Cardiac muscle cell (in vitro differentiated cells and primary cell): Measurements from ENCODE around the gene ENPP7. TPM values are rescaled to one million over a fixed set of nuclear protein-coding genes. Genes with fewer than 3 reads are reported as not detected.

Experiments used
- DNase-seq, 2 donors: peaks; one replicate each; pipeline versions ENCODE4 v3.0.0 to v3.0.0-alpha.2; 2010 to 2017; ENCODE audit warnings: low read depth in 1 of 2, low spot score in 1 of 2
- H3K27ac ChIP-seq: fragments of 200-600 bp; sonication (generic); 2 replicates; pipeline ENCODE4 v1.5.1; 2016
- H3K27me3 ChIP-seq: fragments of 200-600 bp; sonication (generic); 2 replicates; pipeline ENCODE4 v1.6.0; 2016; ENCODE audit warnings: control low read depth
- H3K36me3 ChIP-seq: fragments of 200-600 bp; sonication (generic); 2 replicates; pipeline ENCODE4 v1.5.1; 2016; ENCODE audit warnings: control low read depth
- H3K4me1 ChIP-seq: fragments of 200-600 bp; sonication (generic); 2 replicates; pipeline ENCODE4 v1.8.1; 2017; ENCODE audit warnings: low read depth, mild to moderate bottlenecking, mixed run types
- H3K4me3 ChIP-seq: fragments of 200-600 bp; sonication (generic); 2 replicates; pipeline ENCODE4 v1.5.1; 2016; ENCODE audit warnings: mild to moderate bottlenecking
- H3K9me3 ChIP-seq: fragments of 200-600 bp; sonication (generic); 2 replicates; pipeline ENCODE4 v1.5.1; 2017; ENCODE audit warnings: low read depth, mild to moderate bottlenecking, control low read depth
- polyA plus RNA-seq: library from polyadenylated mRNA; unstranded; fragments of >200 nt; fragmentation: Nextera tagmentation; extraction: Ambion mirVana; gene quantifications from 2 replicates; pipeline ENCODE4 v1.2.1, GENCODE V29; 2016
- total RNA-seq: library from RNA; depleted of rRNA; stranded (reverse); fragments of >200 nt; gene quantifications from 2 replicates; pipeline ENCODE4 v1.2.3, GENCODE V29; 2016
- TF ChIP-seq, protein P1 (sequence below): IDR thresholded peaks from 2 replicates; pipeline ENCODE4 v1.5.1; 2012; ENCODE audit warnings: low read depth, mild to moderate bottlenecking, low read length

ENPP7 gene
- total and polyA plus RNA-seq, 2 experiments from 2014 or later: not detected

DNA sequence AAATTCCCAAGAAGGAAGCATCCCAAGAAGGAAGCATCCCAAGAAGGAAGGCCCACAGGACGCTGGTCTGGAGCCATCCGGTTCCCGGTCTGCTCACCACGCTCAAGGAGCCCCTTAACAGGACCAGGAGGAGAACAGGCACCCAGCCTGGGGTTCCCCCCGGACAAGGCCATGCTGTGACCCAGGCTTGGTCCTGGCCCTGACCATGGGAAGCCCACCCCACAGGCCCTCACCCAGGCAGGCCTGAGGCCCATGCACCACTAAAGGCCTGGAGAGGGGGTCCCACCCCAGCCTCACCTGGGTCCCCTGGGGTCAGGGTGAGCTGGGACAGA, 340 bp upstream of the ENPP7 start:
- no peaks in the 10 kb centered on the region for H3K27me3 ChIP-seq
- H3K4me1 ChIP-seq: no peaks in the 10 kb centered on the region
- H3K4me3 ChIP-seq: no peak overlapping the region
- DNase-seq: no peak
- H3K36me3 ChIP-seq: no peaks in the 10 kb centered on the region
- TF ChIP-seq, protein P1, sequence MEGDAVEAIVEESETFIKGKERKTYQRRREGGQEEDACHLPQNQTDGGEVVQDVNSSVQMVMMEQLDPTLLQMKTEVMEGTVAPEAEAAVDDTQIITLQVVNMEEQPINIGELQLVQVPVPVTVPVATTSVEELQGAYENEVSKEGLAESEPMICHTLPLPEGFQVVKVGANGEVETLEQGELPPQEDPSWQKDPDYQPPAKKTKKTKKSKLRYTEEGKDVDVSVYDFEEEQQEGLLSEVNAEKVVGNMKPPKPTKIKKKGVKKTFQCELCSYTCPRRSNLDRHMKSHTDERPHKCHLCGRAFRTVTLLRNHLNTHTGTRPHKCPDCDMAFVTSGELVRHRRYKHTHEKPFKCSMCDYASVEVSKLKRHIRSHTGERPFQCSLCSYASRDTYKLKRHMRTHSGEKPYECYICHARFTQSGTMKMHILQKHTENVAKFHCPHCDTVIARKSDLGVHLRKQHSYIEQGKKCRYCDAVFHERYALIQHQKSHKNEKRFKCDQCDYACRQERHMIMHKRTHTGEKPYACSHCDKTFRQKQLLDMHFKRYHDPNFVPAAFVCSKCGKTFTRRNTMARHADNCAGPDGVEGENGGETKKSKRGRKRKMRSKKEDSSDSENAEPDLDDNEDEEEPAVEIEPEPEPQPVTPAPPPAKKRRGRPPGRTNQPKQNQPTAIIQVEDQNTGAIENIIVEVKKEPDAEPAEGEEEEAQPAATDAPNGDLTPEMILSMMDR: no peak
- no peaks in the 10 kb centered on the region for H3K9me3 ChIP-seq
- no peak overlapping the region for H3K27ac ChIP-seq

DNA sequence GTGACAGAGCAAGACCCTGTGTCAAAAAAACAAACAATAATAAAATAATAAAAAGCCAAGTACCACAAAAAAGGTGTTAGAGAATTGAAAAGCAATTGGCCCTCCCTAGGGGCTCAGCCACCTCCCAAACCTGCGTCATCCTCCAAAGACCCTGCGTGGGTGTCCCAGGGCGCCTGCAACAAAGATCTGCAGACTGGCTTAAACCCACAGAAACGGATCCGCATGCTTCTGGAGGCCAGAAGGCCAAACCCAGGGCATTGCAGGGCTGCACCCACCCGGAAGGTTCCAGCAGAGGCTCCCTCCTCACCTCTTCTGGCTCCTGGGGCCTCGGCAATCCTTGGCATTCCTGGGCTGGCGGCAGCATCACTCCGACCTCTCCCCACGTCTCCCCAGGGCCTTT, 1.5 kb downstream of the ENPP7 start:
- Histone ChIP-seq H3K36me3 (no peaks in the 10 kb centered on the region), H3K4me3 (no peak overlapping the region), H3K4me1 (no peaks in the 10 kb centered on the region), H3K27me3 (no peaks in the 10 kb centered on the region), H3K27ac (no peak overlapping the region), H3K9me3 (no peaks in the 10 kb centered on the region)
- no peak for DNase-seq
- TF ChIP-seq, protein P1: no peak

DNA sequence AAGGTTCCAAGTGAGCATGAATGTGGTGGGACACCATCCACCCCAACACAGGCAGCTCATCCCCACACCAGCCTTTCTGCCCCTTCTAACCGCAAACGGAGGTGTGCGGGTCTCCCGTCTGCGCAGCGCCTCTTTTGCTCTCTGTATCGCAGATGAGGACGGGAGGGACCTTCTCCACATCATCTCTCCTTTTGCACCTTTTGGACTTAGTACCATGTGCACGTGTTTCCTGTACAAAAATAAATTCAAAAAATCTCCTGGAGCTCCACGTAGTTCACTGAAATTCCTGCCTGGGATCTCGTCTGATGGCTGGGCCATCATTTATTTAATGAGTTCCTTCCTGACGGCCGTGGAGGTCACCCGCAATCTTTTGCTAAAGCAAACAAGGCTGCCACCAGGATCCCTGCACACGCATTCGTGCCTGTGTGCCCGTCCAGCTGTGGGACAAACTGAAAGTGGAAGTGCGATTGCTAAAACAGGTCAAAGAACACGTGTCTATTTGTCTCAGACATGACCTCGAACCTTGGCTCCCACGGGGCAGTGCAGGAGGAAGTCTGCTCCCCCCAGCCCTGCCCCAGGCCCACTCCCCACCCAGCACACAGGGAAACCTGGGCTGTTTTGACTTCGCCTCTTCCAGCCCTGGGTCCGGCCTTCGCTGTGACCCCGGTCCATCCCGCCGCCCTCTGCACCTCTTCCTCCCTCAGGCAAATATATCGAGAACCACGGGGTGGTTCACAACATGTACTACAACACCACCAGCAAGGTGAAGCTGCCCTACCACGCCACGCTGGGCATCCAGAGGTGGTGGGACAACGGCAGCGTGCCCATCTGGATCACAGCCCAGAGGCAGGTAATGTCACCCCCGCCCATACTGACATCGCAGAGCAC, 2.3 kb downstream of the ENPP7 start:
- no peak overlapping the region for H3K4me3 ChIP-seq
- TF ChIP-seq, protein P1: no peak
- H3K27ac ChIP-seq: no peak overlapping the region

DNA sequence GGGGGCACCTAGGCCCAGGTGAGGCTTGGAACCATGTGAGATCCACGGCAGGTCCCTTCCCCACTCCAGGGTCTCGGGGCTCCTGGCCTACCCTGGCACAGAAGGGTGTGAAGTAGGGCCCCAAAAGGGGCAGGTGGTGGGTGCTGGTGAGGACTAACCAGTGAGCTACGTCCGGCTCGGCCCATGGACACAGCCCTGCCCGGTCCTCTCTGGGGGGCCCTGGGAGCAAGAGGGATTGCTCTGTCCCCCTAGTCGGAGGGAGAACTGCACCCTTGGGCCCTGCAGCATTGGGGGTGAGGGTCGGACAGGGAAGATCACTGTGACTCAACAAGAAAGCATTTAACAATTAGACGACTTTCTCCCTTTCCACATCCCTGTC, 2.9 kb downstream of the ENPP7 start:
- TF ChIP-seq, protein P1: no peak
- DNase-seq: no peak
- H3K27me3 ChIP-seq: no peaks in the 10 kb centered on the region
- no peaks in the 10 kb centered on the region for H3K9me3 ChIP-seq
- no peaks in the 10 kb centered on the region for H3K4me1 ChIP-seq
- no peaks in the 10 kb centered on the region for H3K36me3 ChIP-seq
- H3K4me3 ChIP-seq: no peak overlapping the region
- H3K27ac ChIP-seq: no peak overlapping the region

More for the DNA sequence above, 2.3 kb downstream of the ENPP7 start:
- no peak for DNase-seq
- no peaks in the 10 kb centered on the region for H3K27me3 ChIP-seq
- no peaks in the 10 kb centered on the region for H3K4me1 ChIP-seq
- H3K36me3 ChIP-seq: no peaks in the 10 kb centered on the region
- no peaks in the 10 kb centered on the region for H3K9me3 ChIP-seq

DNA sequence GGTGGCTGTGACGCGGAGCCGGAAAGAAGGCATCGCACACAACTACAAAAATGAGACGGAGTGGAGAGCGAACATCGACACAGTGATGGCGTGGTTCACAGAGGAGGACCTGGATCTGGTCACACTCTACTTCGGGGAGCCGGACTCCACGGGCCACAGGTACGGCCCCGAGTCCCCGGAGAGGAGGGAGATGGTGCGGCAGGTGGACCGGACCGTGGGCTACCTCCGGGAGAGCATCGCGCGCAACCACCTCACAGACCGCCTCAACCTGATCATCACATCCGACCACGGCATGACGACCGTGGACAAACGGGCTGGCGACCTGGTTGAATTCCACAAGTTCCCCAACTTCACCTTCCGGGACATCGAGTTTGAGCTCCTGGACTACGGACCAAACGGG, 4.4 kb downstream of the ENPP7 start:
- no peaks in the 10 kb centered on the region for H3K27me3 ChIP-seq
- H3K27ac ChIP-seq: no peak overlapping the region
- peaks cover 5% of the 10 kb centered on the region for H3K4me1 ChIP-seq
- TF ChIP-seq, protein P1: no peak
- H3K36me3 ChIP-seq: no peaks in the 10 kb centered on the region
- DNase-seq: no peak
- H3K4me3 ChIP-seq: no peak overlapping the region
- H3K9me3 ChIP-seq: no peaks in the 10 kb centered on the region
